ENCODE measurements around the gene ADGRB3. TPM values are rescaled to one million over a fixed set of nuclear protein-coding genes. Genes with fewer than 3 reads are reported as not detected.

Gene ADGRB3
- total and polyA plus RNA-seq, 4 donors, result 26.9 to 99.7 (median 60.2) TPM

DNA sequence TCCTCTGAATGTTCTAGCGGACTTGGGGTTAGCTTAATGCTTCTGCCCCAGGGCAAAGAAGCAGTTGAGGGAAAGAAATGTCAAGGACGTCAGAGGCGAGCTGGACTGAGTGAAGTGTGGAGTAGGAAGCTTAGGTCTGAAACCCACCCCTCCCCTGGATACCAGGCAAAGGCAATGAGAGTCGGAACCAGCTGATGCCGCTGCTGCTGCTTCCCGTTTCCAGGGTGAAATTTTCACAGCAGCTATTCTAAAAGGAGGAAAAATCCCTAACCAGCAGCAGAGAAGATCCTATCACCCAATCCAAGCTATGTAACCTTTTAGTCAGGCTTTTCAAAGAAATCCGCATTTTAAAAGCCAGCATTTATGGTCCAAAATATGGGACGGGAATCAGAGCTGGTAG lies 597.4 kb downstream of the ADGRB3 start:
- Histone ChIP-seq H3K4me1 (ENCODE audit: control insufficient read depth, insufficient read depth, low read length) (peaks cover 3% of the 10 kb centered on the region), H3K36me3 (ENCODE audit: control insufficient read depth, insufficient read depth, low read length) (no peaks in the 10 kb centered on the region), H3K27me3 (ENCODE audit: control insufficient read depth, insufficient read depth, low read length) (no peaks in the 10 kb centered on the region), H3K27ac (ENCODE audit: low read depth, low read length) (peak overlapping the region; percentile 54), H3K9me3 (ENCODE audit: control insufficient read depth, insufficient read depth, low read length) (no peaks in the 10 kb centered on the region), H3K4me3 (ENCODE audit: low read depth, low read length) (peak overlapping the region; percentile 39)
- WGBS (ENCODE audit: insufficient coverage), result 0% methylated on average over 1 of the region's 8 CpGs
- DNase-seq (ENCODE audit: low read depth in 4 of 6, low spot score in 6 of 6), result peak; percentile 42 to 95 (median 58)

DNA sequence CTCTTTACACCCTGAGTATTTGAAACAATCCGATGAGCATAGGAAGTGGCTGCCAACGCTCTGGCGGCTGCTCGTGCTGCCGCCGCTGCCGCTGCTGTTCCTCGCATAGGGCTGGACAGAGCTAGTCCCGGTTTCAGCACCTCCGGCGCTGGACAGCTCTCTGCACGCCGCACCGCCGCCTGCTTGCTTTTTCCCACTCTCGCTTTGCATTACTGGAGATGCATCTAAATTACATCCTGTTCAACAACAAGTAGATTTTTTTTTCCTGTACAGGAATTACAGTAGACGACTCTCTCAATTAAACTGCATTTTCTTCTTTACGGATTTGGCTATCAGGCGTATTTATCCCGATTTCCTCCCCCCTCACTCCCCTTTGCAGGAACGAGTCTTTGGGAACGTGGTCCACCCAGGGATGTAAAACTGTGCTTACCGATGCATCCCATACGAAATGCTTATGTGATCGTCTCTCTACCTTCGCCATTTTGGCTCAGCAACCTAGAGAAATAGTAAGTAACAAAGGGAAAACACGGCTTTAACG lies 597.9 kb downstream of the ADGRB3 start:
- peak; percentile 71 to 94 (median 78) for DNase-seq (ENCODE audit: low read depth in 4 of 6, low spot score in 6 of 6)
- Histone ChIP-seq H3K4me3 (ENCODE audit: low read depth, low read length) (peak overlapping the region; percentile 39), H3K36me3 (ENCODE audit: control insufficient read depth, insufficient read depth, low read length) (no peaks in the 10 kb centered on the region), H3K4me1 (ENCODE audit: control insufficient read depth, insufficient read depth, low read length) (peaks cover 3% of the 10 kb centered on the region), H3K27me3 (ENCODE audit: control insufficient read depth, insufficient read depth, low read length) (no peaks in the 10 kb centered on the region), H3K9me3 (ENCODE audit: control insufficient read depth, insufficient read depth, low read length) (no peaks in the 10 kb centered on the region), H3K27ac (ENCODE audit: low read depth, low read length) (peak overlapping the region; percentile 54)
- under 1% methylated on average over 23 of the region's 28 CpGs for WGBS (ENCODE audit: insufficient coverage)

DNA sequence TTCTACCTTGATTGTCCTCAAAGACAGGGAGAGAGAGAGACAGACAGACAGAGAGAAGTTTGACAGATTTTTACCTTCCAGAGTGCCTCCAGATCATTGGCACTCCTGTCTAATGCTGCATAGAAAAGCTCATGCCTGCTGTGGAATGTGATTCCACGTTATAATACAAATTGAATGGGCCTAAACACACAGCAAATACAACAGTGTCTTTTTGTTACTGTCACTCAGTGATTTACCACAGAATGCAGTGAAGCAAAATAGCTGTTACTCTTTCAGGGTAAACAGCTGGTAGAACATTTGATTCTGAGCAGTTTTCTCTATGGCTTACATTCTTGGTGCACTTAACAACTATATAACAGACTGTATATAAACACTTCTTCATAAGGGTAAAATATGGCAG lies 603.0 kb downstream of the ADGRB3 start:
- Histone ChIP-seq H3K9me3 (ENCODE audit: control insufficient read depth, insufficient read depth, low read length) (no peaks in the 10 kb centered on the region), H3K4me1 (ENCODE audit: control insufficient read depth, insufficient read depth, low read length) (no peaks in the 10 kb centered on the region), H3K4me3 (ENCODE audit: low read depth, low read length) (no peak overlapping the region), H3K27me3 (ENCODE audit: control insufficient read depth, insufficient read depth, low read length) (no peaks in the 10 kb centered on the region), H3K36me3 (ENCODE audit: control insufficient read depth, insufficient read depth, low read length) (no peaks in the 10 kb centered on the region), H3K27ac (ENCODE audit: low read depth, low read length) (no peak overlapping the region)
- no CpG with 5 or more reads among the region's 1 CpG for WGBS (ENCODE audit: insufficient coverage)
- DNase-seq (ENCODE audit: low read depth in 4 of 6, low spot score in 6 of 6), result peak in 3 of 6 donors; percentile 11 to 72 (median 34)

DNA sequence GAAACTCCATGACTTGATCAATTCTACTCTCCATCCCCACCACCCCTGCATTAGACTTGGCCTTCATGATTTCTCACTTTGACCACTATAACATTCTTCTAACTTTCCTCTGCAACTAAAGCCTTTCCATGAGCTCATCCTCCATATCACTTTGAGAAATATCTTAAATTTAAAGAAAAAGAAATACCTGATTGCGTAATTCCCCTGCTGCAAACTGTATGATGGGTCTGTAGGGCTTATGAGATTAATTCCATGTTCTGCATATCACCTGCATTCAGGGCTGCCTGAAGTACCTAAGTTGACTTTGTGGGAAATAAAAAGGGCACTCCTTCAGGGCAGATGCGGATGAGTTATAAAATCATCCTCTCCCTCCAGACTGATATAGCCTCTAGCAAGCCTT lies 611.9 kb downstream of the ADGRB3 start:
- WGBS (ENCODE audit: insufficient coverage), result 93% methylated on average over 2 of the region's 2 CpGs
- Histone ChIP-seq H3K27me3 (ENCODE audit: control insufficient read depth, insufficient read depth, low read length) (no peaks in the 10 kb centered on the region), H3K4me3 (ENCODE audit: low read depth, low read length) (no peak overlapping the region), H3K36me3 (ENCODE audit: control insufficient read depth, insufficient read depth, low read length) (no peaks in the 10 kb centered on the region), H3K9me3 (ENCODE audit: control insufficient read depth, insufficient read depth, low read length) (no peaks in the 10 kb centered on the region), H3K27ac (ENCODE audit: low read depth, low read length) (no peak overlapping the region), H3K4me1 (ENCODE audit: control insufficient read depth, insufficient read depth, low read length) (no peaks in the 10 kb centered on the region)
- no peak for DNase-seq (ENCODE audit: low read depth in 4 of 6, low spot score in 6 of 6)

DNA sequence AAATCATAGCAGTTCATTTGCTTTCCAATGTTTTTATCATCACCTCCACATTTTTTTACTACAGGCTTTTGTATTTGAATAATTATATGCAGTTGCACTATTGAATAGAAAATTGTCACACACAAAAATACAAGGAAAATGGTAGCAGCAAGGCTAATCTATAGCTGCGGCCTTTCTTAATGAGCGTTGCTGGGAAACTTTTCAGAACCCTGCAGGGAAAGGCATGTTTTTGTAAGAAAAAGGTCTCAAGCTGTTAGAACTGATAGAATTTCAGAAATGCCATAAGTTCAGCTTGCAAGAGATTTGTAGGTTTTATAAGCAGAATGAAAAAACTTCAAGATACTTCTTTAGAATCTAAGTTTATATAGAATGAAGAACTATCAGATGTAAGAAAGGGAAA lies 625.9 kb downstream of the ADGRB3 start:
- H3K4me1 ChIP-seq (ENCODE audit: control insufficient read depth, insufficient read depth, low read length), result no peaks in the 10 kb centered on the region
- peak in 2 of 6 donors; percentile 38 to 48 for DNase-seq (ENCODE audit: low read depth in 4 of 6, low spot score in 6 of 6)
- no peak overlapping the region for H3K4me3 ChIP-seq (ENCODE audit: low read depth, low read length)
- H3K9me3 ChIP-seq (ENCODE audit: control insufficient read depth, insufficient read depth, low read length), result no peaks in the 10 kb centered on the region
- no peak overlapping the region for H3K27ac ChIP-seq (ENCODE audit: low read depth, low read length)
- WGBS (ENCODE audit: insufficient coverage), result no CpG with 5 or more reads among the region's 2 CpGs
- H3K36me3 ChIP-seq (ENCODE audit: control insufficient read depth, insufficient read depth, low read length), result no peaks in the 10 kb centered on the region
- H3K27me3 ChIP-seq (ENCODE audit: control insufficient read depth, insufficient read depth, low read length), result no peaks in the 10 kb centered on the region

DNA sequence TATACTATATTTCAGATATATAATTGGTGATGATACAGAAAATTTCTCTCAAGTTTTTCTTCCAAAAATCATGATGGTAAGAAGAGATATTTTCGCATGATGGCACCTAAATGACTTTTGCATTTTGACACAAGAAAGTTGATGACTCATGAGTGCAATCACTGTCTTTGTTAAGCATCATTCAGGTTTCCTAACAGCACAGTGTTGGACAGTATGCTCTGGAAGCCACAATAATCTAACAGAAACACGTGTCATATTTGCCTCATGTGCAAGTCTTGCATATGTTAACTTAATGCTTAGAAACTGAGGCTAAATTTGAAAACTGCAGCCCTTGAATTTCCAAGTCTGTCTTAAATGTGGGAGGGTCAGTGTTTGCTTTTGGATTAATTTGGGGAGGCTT lies 628.2 kb downstream of the ADGRB3 start:
- Histone ChIP-seq H3K36me3 (ENCODE audit: control insufficient read depth, insufficient read depth, low read length) (no peaks in the 10 kb centered on the region), H3K4me3 (ENCODE audit: low read depth, low read length) (no peak overlapping the region), H3K4me1 (ENCODE audit: control insufficient read depth, insufficient read depth, low read length) (no peaks in the 10 kb centered on the region), H3K27ac (ENCODE audit: low read depth, low read length) (no peak overlapping the region), H3K9me3 (ENCODE audit: control insufficient read depth, insufficient read depth, low read length) (no peaks in the 10 kb centered on the region), H3K27me3 (ENCODE audit: control insufficient read depth, insufficient read depth, low read length) (no peaks in the 10 kb centered on the region)
- WGBS (ENCODE audit: insufficient coverage), result no CpG with 5 or more reads among the region's 2 CpGs
- no peak for DNase-seq (ENCODE audit: low read depth in 4 of 6, low spot score in 6 of 6)

DNA sequence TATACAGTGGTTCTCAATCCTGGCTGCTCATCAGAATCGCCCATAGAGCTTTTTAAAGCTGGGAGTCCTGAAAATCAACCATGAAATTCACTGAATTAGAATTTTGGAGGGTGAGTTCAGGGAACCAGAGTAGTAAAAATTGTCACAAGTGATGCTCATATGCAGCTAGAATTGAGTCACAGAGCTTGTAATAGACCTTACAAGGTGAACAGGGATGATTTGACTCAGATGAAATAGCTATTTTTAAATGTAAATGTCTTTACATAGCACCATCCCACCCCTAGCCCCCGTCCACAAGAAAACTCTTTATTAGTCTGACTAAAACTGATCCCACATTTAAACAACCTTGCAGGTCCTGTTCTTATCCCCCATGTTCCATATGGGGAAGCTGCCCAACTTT lies 630.0 kb downstream of the ADGRB3 start:
- 50% methylated on average over 1 of the region's 2 CpGs for WGBS (ENCODE audit: insufficient coverage)

DNA sequence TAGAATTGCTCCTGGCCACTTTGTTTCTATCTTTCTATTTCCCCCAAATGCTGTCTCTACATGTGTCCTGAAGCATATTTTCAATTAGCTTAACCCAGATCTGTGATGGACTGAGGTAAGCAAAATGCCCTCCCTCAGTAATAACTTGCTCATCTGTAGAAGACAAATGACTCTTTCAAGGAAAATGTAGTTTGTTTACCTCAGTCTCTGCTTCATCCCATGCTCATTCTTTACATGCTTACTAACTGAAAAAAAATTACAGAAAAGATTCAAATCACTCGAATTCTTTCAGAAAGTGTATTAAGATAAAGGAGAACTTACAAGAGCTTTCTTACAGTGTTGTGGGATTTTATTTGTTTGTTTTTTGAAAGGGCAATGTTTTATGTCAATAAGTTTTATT lies 630.6 kb downstream of the ADGRB3 start:
- H3K4me3 ChIP-seq (ENCODE audit: low read depth, low read length), result no peak overlapping the region
- H3K27me3 ChIP-seq (ENCODE audit: control insufficient read depth, insufficient read depth, low read length), result no peaks in the 10 kb centered on the region
- H3K4me1 ChIP-seq (ENCODE audit: control insufficient read depth, insufficient read depth, low read length), result no peaks in the 10 kb centered on the region
- no CpG with 5 or more reads among the region's 1 CpG for WGBS (ENCODE audit: insufficient coverage)
- no peak overlapping the region for H3K27ac ChIP-seq (ENCODE audit: low read depth, low read length)
- no peaks in the 10 kb centered on the region for H3K9me3 ChIP-seq (ENCODE audit: control insufficient read depth, insufficient read depth, low read length)
- no peaks in the 10 kb centered on the region for H3K36me3 ChIP-seq (ENCODE audit: control insufficient read depth, insufficient read depth, low read length)
- DNase-seq (ENCODE audit: low read depth in 4 of 6, low spot score in 6 of 6), result no peak

More for the DNA sequence above, 630.0 kb downstream of the ADGRB3 start:
- no peaks in the 10 kb centered on the region for H3K9me3 ChIP-seq (ENCODE audit: control insufficient read depth, insufficient read depth, low read length)
- no peaks in the 10 kb centered on the region for H3K4me1 ChIP-seq (ENCODE audit: control insufficient read depth, insufficient read depth, low read length)
- H3K4me3 ChIP-seq (ENCODE audit: low read depth, low read length), result no peak overlapping the region
- no peak for DNase-seq (ENCODE audit: low read depth in 4 of 6, low spot score in 6 of 6)
- H3K27me3 ChIP-seq (ENCODE audit: control insufficient read depth, insufficient read depth, low read length), result no peaks in the 10 kb centered on the region
- no peaks in the 10 kb centered on the region for H3K36me3 ChIP-seq (ENCODE audit: control insufficient read depth, insufficient read depth, low read length)
- H3K27ac ChIP-seq (ENCODE audit: low read depth, low read length), result no peak overlapping the region

DNA sequence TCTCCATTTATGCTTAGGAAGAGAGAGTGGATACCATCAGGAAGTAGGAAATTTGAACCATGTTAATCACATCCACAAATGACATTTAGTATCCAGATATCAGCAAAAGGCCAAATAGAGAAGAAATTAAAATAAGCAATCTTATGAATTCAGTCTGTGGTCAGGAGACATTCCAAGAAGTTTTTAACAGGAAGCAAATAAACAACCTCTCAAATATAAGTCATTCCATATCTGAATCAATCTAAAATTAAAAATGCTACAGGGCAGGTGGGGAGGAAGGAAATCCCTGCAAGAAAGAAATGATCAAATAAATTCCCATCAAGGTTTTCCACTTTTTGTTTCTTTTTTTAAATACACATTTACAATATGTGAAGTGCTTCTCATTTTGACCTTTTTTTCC lies 641.1 kb downstream of the ADGRB3 start:
- Histone ChIP-seq H3K27ac (ENCODE audit: low read depth, low read length) (no peak overlapping the region), H3K36me3 (ENCODE audit: control insufficient read depth, insufficient read depth, low read length) (no peaks in the 10 kb centered on the region), H3K9me3 (ENCODE audit: control insufficient read depth, insufficient read depth, low read length) (no peaks in the 10 kb centered on the region), H3K4me1 (ENCODE audit: control insufficient read depth, insufficient read depth, low read length) (peaks cover 5% of the 10 kb centered on the region), H3K27me3 (ENCODE audit: control insufficient read depth, insufficient read depth, low read length) (no peaks in the 10 kb centered on the region), H3K4me3 (ENCODE audit: low read depth, low read length) (no peak overlapping the region)
- DNase-seq (ENCODE audit: low read depth in 4 of 6, low spot score in 6 of 6), result no peak

DNA sequence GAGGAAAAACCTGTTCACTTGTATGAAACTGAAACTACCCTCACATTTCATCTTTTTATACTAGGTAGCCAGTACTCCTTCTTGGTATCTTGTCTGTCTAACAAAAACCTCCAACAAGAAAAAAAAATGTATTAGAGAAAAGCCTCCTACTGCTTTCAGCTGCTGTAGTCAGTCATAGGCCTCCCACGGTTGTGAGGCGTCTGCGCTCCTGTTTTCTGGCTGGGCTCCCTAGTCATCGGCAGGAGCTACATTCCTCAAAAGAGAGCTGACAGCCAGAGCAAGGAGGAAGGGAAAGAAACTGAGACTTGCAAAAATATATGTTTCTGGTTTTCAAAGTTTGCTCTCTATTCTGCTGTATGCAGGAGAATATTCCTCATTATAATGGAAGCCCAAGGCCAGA lies 644.7 kb downstream of the ADGRB3 start:
- no peak overlapping the region for H3K27ac ChIP-seq (ENCODE audit: low read depth, low read length)
- H3K4me3 ChIP-seq (ENCODE audit: low read depth, low read length), result no peak overlapping the region
- 16% methylated on average over 4 of the region's 4 CpGs for WGBS (ENCODE audit: insufficient coverage)

More for the DNA sequence above, 644.7 kb downstream of the ADGRB3 start:
- Histone ChIP-seq H3K9me3 (ENCODE audit: control insufficient read depth, insufficient read depth, low read length) (no peaks in the 10 kb centered on the region), H3K4me1 (ENCODE audit: control insufficient read depth, insufficient read depth, low read length) (peaks cover 5% of the 10 kb centered on the region), H3K36me3 (ENCODE audit: control insufficient read depth, insufficient read depth, low read length) (no peaks in the 10 kb centered on the region), H3K27me3 (ENCODE audit: control insufficient read depth, insufficient read depth, low read length) (no peaks in the 10 kb centered on the region)
- peak in 2 of 6 donors; percentile 64 to 80 for DNase-seq (ENCODE audit: low read depth in 4 of 6, low spot score in 6 of 6)
